Epithelial cell of proximal tubule (primary cell): ENCODE measurements around the gene MEGF10. TPM values are rescaled to one million over a fixed set of nuclear protein-coding genes. Genes with fewer than 3 reads are reported as not detected.
"Not testable (repeated sequence)": the region's sequence is repeated elsewhere in the genome, so short reads cannot be mapped to it uniquely, and the experiment has no call there.

Source experiments
- DNase-seq: peaks from one replicate; pipeline ENCODE4 v3.0.0-alpha.2; 2011; ENCODE audit warnings: low read depth
- H3K4me3 ChIP-seq: 2 replicates; pipeline ENCODE4 v1.5.1; 2011; ENCODE audit warnings: low read depth, mild to moderate bottlenecking, low read length
- total RNA-seq: library from RNA; depleted of rRNA; stranded (reverse); fragments of >200 nt; gene quantifications from 2 replicates; pipeline ENCODE4 v1.2.3, GENCODE V29; 2015
- TF ChIP-seq, protein P1 (sequence below): conservative IDR thresholded peaks from 2 replicates; pipeline ENCODE4 v1.5.1; 2012; ENCODE audit warnings: low read depth, mild to moderate bottlenecking, low read length

MEGF10 gene
- total RNA-seq, 1 donor from 2014 or later: 0.52 TPM

DNA sequence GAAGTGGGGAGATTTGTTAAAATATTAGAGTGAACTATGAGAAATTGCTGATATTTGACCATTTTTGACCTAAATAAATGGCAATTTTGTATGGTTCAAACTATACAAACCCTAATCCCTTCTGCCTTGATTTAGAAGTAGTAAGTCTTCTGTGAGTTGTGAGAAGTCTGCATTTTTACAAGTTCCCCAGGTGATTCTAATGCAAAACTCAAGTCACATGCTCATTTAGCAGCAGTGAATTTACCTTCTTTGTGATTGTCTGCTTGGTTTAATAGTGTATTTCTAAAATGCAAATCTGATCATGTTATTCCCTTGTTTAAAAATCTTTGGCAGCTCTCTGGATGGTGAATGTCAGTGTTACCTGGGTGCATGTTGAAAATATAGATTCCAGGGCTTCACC, 2.8 kb downstream of the MEGF10 start:
- TF ChIP-seq, protein P1, sequence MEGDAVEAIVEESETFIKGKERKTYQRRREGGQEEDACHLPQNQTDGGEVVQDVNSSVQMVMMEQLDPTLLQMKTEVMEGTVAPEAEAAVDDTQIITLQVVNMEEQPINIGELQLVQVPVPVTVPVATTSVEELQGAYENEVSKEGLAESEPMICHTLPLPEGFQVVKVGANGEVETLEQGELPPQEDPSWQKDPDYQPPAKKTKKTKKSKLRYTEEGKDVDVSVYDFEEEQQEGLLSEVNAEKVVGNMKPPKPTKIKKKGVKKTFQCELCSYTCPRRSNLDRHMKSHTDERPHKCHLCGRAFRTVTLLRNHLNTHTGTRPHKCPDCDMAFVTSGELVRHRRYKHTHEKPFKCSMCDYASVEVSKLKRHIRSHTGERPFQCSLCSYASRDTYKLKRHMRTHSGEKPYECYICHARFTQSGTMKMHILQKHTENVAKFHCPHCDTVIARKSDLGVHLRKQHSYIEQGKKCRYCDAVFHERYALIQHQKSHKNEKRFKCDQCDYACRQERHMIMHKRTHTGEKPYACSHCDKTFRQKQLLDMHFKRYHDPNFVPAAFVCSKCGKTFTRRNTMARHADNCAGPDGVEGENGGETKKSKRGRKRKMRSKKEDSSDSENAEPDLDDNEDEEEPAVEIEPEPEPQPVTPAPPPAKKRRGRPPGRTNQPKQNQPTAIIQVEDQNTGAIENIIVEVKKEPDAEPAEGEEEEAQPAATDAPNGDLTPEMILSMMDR: no peak
- H3K4me3 ChIP-seq: no peak overlapping the region
- no peak for DNase-seq

- TF ChIP-seq, protein P1: no peak
- no peak for DNase-seq
- H3K4me3 ChIP-seq: no peak overlapping the region
Measured at GRCh38 chr5:127294829-127295228, 4.2 kb downstream of the MEGF10 start.

- DNase-seq: no peak
- TF ChIP-seq, protein P1: no peak
- no peak overlapping the region for H3K4me3 ChIP-seq
Measured at GRCh38 chr5:127295454-127295853, 4.9 kb downstream of the MEGF10 start.

DNA sequence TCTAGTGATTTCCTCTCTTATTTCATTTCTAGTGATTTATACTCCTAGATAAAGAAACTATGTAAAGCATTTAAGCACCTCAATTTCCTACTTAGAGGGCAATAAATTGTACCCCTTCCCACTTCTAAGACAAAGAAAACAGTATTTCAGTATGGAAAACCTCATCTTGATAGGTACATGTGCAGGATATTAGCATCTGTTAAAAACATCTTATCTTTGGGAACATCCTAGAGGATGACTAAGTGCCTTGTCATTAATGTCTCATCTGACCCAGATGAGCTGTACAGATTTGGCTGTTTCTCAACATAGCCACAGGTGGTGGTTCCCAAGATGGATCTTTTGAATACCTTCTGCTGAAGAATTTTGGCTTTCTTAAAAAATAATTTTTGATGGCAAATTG, 5.7 kb downstream of the MEGF10 start:
- TF ChIP-seq, protein P1: no peak
- H3K4me3 ChIP-seq: no peak overlapping the region
- DNase-seq: no peak

DNA sequence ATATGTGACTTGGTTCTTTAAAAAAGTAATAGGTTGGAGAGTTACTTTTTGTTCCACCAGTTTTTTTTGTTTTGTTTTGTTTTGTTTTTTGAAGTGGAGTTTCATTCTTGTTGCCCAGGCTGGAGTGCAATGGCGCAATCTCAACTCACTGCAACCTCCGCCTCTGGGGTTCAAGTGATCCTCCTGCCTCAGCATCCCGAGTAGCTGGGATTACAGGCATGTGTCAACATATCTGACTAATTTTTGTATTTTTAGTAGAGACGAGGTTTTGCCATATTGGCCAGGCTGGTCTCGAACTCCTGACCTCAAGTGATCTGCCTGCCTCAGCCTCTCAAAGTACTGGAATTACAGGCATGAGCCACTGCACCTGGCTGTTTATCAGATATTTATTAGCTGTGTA, 6.3 kb downstream of the MEGF10 start:
- DNase-seq, H3K4me3 ChIP-seq: not testable (repeated sequence)

GRCh38 chr5:127297348-127298035, 6.9 kb downstream of the MEGF10 start:
- DNase-seq: no peak
- H3K4me3 ChIP-seq: no peak overlapping the region

GRCh38 chr5:127298036-127298429, 7.4 kb downstream of the MEGF10 start:
- TF ChIP-seq, protein P1: no peak
- H3K4me3 ChIP-seq: no peak overlapping the region
- DNase-seq: no peak

More at GRCh38 chr5:127297348-127298035, 6.9 kb downstream of the MEGF10 start:
- TF ChIP-seq, protein P1: no peak

DNA sequence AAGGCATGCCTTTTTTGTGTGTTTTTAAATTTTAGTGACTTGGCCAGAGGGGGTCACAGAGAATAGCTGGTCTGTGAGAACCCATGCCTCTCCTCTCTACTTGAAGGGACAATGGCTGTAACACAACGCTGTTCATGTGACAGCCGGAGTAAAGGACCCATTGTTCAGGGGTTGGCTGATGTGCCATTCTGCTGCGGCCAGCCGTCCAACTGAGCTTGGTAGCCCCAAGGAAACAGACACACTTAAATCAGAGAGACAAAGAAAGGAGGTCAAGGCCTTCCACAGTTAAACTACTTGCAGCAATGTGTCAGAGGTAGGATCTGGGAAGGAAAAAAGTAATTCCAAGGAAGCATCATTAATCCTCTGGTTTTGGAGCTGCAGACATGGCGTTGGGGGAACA, 8.1 kb downstream of the MEGF10 start:
- DNase-seq: no peak
- TF ChIP-seq, protein P1: no peak
- H3K4me3 ChIP-seq: no peak overlapping the region
